ENCODE data around the gene ATRAID.
A peak's percentile ranks its signal among the peaks of the same experiment; 100 is the strongest.

ATRAID gene

DNA sequence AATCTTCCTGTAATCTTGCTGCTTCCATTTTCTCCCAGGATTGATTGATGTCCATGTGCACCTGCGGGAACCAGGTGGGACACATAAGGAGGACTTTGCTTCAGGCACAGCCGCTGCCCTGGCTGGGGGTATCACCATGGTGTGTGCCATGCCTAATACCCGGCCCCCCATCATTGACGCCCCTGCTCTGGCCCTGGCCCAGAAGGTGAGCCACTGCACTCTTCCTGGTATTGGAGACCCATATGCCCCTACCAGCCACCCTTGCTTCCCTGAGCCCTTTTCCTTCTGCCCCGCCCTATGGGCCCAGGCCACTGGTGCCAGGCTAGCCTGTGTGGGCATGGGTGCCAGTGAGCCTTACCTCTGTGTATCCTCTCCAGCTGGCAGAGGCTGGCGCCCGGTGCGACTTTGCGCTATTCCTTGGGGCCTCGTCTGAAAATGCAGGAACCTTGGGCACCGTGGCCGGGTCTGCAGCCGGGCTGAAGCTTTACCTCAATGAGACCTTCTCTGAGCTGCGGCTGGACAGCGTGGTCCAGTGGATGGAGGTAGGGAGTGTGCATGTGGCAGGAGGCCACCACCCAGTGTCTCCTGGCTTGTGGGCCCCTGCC lies 25.6 kb downstream of the ATRAID start:
- no peak for TF ChIP-seq JUND (IDR thresholded peaks at IDR 0.05; ENCODE audit: low read depth)
- DNase-seq (ENCODE audit: low read depth in 1 of 2, low spot score in 1 of 2), result no peak
- in situ Hi-C loops (cut with HindIII; ENCODE audit: low pct_unique_long_range_greater_than_20kb, low sequenced_read_pairs), result no loop called here

DNA sequence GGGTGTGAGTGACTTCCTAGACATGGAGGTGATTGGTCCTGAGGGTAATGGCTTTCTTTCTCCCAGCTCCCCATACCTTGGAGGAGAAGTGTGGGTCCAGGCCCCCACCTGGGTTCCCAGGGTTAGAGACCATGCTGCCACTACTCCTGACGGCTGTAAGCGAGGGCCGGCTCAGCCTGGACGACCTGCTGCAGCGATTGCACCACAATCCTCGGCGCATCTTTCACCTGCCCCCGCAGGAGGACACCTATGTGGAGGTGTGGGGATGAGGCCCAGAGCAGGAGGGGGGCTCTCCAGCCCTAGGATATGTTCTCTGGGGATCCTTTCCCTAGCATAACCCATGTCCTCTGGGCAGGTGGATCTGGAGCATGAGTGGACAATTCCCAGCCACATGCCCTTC lies 27.1 kb downstream of the ATRAID start:
- no peak for DNase-seq (ENCODE audit: low read depth in 1 of 2, low spot score in 1 of 2)
- TF ChIP-seq JUND (IDR thresholded peaks at IDR 0.05; ENCODE audit: low read depth), result no peak
- in situ Hi-C loops (cut with HindIII; ENCODE audit: low pct_unique_long_range_greater_than_20kb, low sequenced_read_pairs), result no loop called here

DNA sequence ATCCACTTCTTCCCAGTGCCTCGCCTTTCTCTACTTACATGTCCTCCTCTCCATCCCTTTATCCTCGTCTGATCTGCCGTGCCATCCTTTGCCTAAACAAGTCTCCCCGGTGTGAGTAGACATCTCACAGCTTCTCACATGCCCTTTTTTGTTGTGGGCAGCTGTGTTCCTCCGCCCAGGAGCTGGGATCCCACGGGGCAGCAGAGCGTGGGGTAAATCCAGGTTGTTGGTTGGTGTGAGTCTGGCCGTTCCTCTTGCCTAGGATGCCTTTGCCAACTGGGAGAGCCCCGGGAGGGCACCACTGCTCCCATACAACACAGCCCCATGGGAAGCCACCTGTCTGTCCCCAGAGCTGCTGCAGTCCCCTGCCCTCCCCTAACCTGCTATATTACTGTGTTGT lies 28.6 kb downstream of the ATRAID start:
- TF ChIP-seq JUND (IDR thresholded peaks at IDR 0.05; ENCODE audit: low read depth), result no peak
- no peak for DNase-seq (ENCODE audit: low read depth in 1 of 2, low spot score in 1 of 2)
- in situ Hi-C loops (cut with HindIII; ENCODE audit: low pct_unique_long_range_greater_than_20kb, low sequenced_read_pairs), result no loop called here

DNA sequence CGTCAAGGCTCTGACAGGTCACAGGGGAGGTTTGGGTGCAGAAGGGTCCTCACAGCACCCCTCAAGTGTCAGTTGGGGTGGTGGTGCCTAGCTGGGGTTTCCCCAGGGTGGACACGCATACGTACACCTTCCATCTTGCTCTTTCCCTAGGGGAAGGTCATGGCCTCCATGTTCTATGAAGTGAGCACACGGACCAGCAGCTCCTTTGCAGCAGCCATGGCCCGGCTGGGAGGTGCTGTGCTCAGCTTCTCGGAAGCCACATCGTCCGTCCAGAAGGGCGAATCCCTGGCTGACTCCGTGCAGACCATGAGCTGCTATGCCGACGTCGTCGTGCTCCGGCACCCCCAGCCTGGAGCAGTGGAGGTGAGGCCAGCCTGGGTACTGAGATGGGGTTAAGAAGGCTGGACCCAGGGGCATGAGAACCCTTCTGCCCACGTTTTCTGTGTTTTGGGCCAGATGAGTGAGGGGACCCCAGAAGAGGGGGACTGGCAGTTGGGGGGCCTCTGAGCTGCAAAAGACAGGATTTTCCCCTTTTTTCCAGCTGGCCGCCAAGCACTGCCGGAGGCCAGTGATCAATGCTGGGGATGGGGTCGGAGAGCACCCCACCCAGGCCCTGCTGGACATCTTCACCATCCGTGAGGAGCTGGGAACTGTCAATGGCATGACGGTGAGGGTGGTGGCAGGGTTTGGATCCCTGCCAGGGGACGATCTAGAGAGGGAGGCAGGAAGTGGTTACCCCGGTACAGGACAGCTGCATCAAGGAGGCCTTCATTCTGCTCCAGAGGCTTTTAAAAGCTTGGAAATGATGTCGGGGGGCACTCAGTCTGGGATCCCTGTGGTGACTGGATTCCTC lies 30.1 kb downstream of the ATRAID start:
- no peak for DNase-seq (ENCODE audit: low read depth in 1 of 2, low spot score in 1 of 2)
- TF ChIP-seq JUND (IDR thresholded peaks at IDR 0.05; ENCODE audit: low read depth), result no peak
- in situ Hi-C loops (cut with HindIII; ENCODE audit: low pct_unique_long_range_greater_than_20kb, low sequenced_read_pairs), result no loop called here

DNA sequence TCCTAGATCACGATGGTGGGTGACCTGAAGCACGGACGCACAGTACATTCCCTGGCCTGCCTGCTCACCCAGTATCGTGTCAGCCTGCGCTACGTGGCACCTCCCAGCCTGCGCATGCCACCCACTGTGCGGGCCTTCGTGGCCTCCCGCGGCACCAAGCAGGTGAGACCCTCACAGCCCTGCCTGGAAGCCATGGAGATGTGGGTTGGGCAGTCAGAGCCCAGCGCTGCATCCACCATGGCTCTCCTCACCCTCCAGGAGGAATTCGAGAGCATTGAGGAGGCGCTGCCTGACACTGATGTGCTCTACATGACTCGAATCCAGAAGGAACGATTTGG lies 30.7 kb downstream of the ATRAID start:
- no peak for DNase-seq (ENCODE audit: low read depth in 1 of 2, low spot score in 1 of 2)
- in situ Hi-C loops (cut with HindIII; ENCODE audit: low pct_unique_long_range_greater_than_20kb, low sequenced_read_pairs), result no loop called here
- TF ChIP-seq JUND (IDR thresholded peaks at IDR 0.05; ENCODE audit: low read depth), result no peak

DNA sequence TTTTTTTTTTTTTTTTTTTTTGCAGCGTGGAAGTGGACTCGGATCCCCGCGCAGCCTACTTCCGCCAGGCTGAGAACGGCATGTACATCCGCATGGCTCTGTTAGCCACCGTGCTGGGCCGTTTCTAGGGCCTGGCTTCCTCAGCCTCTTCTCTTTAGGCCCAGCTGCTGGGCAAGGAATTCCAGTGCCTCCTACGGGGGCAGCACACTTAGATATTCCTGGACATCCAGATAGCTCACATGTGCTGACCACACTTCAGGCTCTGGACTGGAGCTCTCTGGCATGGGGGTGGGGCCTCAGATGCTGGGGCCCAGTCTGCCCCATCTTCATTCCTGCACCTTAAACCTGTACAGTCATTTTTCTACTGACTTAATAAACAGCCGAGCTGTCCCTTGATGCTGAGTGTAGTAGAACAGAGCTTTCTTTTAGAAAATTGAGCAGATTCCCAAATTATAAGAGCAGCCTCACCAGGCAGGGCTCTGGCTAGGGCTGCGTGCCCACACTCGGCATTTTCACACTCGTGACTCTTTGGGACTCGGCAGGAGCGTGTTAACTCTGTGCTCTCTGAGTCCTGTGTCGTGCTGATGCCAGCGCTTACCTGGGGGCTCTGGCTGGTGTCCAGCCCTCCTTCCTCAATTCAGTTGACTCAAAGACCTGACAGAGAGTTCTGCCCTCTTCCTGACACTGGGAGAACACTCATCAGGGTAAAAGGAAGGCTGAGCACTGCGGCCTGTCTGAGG lies 31.7 kb downstream of the ATRAID start:
- TF ChIP-seq JUND (IDR thresholded peaks at IDR 0.05; ENCODE audit: low read depth), result no peak
- in situ Hi-C loops (cut with HindIII; ENCODE audit: low pct_unique_long_range_greater_than_20kb, low sequenced_read_pairs), result no loop called here

DNA sequence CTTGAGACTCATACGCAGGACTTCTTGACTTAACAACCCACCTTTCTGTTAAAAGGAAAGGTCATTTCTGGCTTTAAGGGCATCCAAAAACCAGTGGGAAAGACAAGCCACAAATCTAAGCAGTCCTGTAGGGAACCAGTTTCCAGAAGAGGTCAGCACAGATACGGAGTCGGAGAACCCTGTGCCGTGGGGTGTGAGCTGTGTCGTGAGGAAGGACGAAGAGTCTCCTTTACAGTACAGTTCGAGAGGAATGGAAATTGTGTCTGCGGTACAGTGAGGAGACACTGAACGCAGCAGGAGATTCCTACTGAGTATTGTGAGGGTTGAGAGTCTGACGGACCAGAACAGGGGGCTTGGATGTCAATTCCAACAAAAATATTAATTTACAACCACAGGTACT lies 33.3 kb downstream of the ATRAID start:
- in situ Hi-C loops (cut with HindIII; ENCODE audit: low pct_unique_long_range_greater_than_20kb, low sequenced_read_pairs), result no loop called here
- TF ChIP-seq JUND (IDR thresholded peaks at IDR 0.05; ENCODE audit: low read depth), result no peak
- no peak for DNase-seq (ENCODE audit: low read depth in 1 of 2, low spot score in 1 of 2)

More for the DNA sequence above, 31.7 kb downstream of the ATRAID start:
- no peak for DNase-seq (ENCODE audit: low read depth in 1 of 2, low spot score in 1 of 2)

DNA sequence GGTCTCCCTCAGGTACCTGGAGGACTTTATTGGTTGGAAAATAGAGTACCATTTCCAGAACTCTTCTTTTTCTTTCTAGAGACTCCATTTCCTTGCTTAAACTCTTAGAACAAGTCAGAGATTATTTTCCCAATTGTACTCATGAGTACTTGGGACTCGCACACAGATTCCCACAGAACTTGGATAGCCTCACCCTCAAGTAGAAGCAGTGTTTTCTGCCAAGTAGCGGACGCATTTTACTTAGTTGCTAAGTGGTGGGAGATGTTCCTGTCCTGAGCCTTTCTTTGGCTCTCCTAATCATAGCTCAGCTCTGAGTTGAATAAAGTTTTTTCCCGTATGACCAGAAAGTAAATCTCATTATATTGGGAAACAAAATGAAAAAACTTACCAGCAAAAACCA lies 33.8 kb downstream of the ATRAID start:
- in situ Hi-C loops (cut with HindIII; ENCODE audit: low pct_unique_long_range_greater_than_20kb, low sequenced_read_pairs), result no loop called here
- TF ChIP-seq JUND (IDR thresholded peaks at IDR 0.05; ENCODE audit: low read depth), result no peak
- DNase-seq (ENCODE audit: low read depth in 1 of 2, low spot score in 1 of 2), result no peak

DNA sequence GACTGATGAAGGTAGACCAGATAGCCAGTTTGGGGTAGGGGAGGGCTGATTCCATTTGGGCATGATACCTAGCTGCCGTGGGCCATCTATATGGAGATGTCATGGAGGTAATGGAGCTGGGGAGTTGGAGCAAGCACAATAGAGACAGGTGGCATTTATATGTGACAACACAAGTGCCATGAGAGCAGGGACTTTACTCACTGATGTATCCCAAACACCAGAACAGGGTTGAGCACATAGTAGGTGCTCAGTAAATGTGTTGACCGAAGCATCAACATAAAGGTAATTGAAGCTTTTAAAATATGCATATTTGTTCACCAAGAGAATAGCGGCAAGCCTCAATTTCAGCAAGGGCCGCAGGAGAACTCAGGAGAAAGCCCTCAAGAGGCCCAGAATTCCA lies 36.1 kb downstream of the ATRAID start:
- in situ Hi-C loops (cut with HindIII; ENCODE audit: low pct_unique_long_range_greater_than_20kb, low sequenced_read_pairs), result no loop called here
- TF ChIP-seq JUND (IDR thresholded peaks at IDR 0.05; ENCODE audit: low read depth), result no peak
- no peak for DNase-seq (ENCODE audit: low read depth in 1 of 2, low spot score in 1 of 2)

DNA sequence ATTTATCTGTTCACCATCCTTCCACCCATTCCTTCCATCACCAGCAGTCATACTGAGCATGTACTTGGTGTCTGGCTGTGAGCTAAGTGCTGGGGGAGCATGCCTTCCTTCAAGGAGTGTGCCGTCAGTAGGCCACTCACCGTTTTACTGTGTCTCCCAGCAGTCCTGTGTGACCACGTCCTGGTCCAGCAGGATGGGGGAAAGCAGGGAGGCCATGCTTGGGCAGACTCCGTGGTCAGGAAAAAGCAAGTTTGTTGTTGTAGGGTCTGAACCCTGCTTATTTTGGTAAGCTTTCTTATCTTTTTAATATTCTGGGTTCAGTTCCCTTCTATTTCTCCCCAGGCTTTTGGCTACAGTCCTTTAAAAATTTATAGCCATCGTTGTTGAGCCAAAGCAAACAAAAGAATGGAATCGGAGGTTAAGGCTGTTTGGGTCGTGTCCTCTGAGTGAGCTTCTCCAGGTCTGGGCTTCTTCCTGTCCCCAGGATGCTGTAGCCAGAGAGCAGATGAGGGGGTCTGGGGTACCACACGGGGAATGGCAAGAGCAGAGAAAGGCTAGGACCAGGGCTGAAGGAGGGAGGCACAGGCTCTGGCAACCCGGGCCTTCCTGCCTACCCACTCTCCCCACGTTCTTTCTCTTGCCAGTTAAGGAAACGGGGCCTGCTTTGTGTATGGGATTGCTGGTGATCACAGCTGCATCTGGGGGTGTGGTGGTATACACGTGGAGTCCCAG lies 37.5 kb downstream of the ATRAID start:
- peak in 1 of 2 experiments; percentile 41 for DNase-seq (ENCODE audit: low read depth in 1 of 2, low spot score in 1 of 2)
- no peak for TF ChIP-seq JUND (IDR thresholded peaks at IDR 0.05; ENCODE audit: low read depth)
- in situ Hi-C loops (cut with HindIII; ENCODE audit: low pct_unique_long_range_greater_than_20kb, low sequenced_read_pairs), result no loop called here

DNA sequence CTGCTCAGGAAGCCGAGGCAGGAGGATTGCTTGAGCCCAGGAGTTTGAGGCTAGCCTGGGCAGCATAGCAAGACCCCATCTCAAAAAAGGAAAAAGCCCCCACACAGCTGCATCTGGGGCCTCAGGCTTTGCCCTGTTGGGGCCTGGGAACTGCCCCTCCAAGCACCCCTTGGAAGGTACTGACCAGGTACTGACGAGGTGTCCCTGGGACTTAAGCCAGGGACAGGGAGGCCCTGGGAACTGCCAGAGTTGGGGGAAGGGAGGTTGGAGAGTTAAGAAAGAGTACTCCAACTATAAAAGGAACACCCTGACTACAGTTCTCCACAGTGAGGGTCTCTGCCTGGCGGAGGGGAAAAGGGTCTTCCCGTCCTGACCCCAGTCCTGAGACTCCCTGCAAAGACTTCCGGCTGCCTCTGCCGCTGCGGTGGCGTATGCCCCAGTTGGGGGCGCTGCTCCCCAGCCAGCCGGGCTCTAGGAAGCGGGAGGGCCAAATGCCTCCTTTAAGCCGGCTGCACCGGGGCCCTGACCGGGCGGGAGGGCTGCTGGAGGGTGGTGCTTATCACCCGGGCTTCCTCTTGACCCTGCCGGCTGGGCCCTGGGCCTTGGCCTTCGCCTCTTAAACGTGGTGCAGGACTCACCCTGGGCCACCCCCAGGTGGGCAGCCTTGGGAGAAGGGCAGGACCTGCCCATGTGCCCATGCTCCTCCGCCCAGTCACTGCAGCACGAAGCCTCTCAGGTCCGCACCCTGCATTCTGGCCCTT lies 38.2 kb downstream of the ATRAID start:
- DNase-seq (ENCODE audit: low read depth in 1 of 2, low spot score in 1 of 2), result no peak
- in situ Hi-C loops (cut with HindIII; ENCODE audit: low pct_unique_long_range_greater_than_20kb, low sequenced_read_pairs), result no loop called here
- no peak for TF ChIP-seq JUND (IDR thresholded peaks at IDR 0.05; ENCODE audit: low read depth)

Measured in T47D (cell line).